SJSA1 (cell line): ENCODE results near the gene LPIN3. TPM values are rescaled to one million over a fixed set of nuclear protein-coding genes. Genes with fewer than 3 reads are reported as not detected.

ENCODE experiments used
- DNase-seq, 2 experiments: peaks; one replicate each; pipeline ENCODE4 v3.0.0-alpha.2; 2015 to 2020; ENCODE audit warnings: low spot score in 2 of 2, low read depth in 1 of 2
- H3K27ac ChIP-seq: fragments of 250-450 bp; sonication (Bioruptor Pico); 2 replicates; pipeline ENCODE4 v1.5.1; 2020; ENCODE audit warnings: mild to moderate bottlenecking, moderate library complexity
- H3K27me3 ChIP-seq: fragments of 250-450 bp; sonication (Bioruptor Pico); replicated peaks from 2 replicates; pipeline ENCODE4 v1.5.1; 2020; ENCODE audit warnings: mild to moderate bottlenecking, moderate library complexity
- H3K36me3 ChIP-seq: fragments of 250-450 bp; sonication (Bioruptor Pico); 2 replicates; pipeline ENCODE4 v1.5.1; 2020; ENCODE audit warnings: mild to moderate bottlenecking
- H3K4me1 ChIP-seq: fragments of 250-450 bp; sonication (Bioruptor Pico); replicated peaks from 2 replicates; pipeline ENCODE4 v1.6.1; 2021; ENCODE audit warnings: mild to moderate bottlenecking
- H3K4me3 ChIP-seq: fragments of 250-450 bp; sonication (Bioruptor Pico); 2 replicates; pipeline ENCODE4 v1.5.1; 2020; ENCODE audit warnings: mild to moderate bottlenecking
- H3K9me3 ChIP-seq: fragments of 250-450 bp; sonication (Bioruptor Pico); replicated peaks from 2 replicates; pipeline ENCODE4 v1.5.1; 2020; ENCODE audit warnings: mild to moderate bottlenecking
- total RNA-seq: library from RNA; depleted of rRNA; stranded (reverse); fragments of >200 nt; shearing (Covaris generic); gene quantifications from 2 replicates; pipeline ENCODE4 v1.2.3, GENCODE V29; 2014

LPIN3 gene
- total RNA-seq, 1 experiment from 2014 or later = not detected

DNA sequence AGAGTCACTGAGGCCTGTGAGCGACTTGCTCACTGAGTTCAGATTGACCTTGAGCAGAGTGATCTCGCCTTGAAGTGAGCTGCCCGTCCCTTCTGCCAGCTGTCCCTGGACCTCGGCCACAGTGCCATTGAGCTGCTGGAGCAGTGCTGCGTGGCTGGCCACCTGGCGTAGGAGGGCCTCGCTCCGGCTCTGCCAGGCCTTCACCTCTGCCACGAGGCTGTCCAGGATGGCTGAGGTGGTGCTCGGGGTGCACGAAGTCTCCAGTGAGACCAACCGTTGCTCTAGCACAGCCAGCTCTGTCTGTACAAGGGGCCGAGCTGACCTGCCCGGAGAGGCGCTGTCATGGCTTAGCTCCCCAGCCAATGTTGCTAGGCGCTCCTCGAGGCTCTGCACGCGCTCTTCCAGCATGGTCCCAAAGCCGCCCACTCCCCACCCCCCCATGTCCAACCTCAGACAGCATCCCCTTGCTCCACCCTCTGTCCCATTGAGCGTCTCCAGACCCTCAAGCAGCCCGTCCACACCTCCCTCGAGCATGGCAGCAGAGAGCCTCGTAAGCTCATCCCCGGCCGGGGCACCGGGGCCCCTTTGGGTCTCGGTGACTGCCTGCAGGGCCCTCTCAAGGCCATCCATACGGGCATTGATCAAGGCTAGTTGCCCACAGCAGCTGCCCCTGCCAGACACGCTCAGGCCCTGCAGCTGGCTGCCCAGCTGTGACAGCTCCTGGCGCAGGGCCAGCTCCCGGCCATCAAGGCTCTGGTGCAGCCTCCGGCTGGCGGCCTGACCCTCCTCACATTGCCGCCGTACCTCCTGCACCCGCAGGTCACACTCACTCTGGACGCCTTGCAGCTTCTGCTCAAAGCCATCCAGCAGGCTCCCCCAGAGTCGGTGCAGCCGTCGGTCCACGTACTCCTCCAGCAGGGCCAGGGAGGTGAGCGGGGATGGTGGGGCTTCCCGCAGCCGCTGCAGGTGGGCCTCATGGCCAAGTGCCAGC lies 21.4 kb downstream of the LPIN3 start:
- Histone ChIP-seq H3K4me1 (peaks cover 3% of the 10 kb centered on the region; the same call in 1 of the 2 replicates), H3K36me3 (no peaks in the 10 kb centered on the region)
- DNase-seq = no peak

DNA sequence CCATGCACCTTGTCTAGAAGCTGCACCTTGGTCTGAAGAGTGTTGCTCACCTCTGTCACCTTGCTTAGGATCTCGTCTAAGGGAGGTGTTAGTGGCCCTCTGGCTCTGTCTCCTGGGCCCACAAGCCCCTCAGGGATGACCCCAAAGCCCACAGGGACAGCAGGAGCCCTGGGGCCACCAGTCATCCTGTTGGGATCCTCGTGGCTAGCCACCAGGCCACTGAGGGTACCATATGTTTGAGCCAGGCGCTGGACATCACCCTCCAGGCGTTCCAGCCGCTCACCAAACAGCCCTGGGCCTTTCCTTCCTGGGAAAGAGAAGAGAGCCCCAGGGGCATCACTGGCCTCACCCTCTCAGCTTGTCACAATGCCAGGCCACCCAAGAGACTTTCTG lies 22.1 kb downstream of the LPIN3 start:
- H3K4me1 ChIP-seq = peaks cover 3% of the 10 kb centered on the region; the same call in 1 of the 2 replicates
- no peak for DNase-seq

More for the DNA sequence above, 21.4 kb downstream of the LPIN3 start:
- Histone ChIP-seq H3K4me3 (no peak overlapping the region), H3K27me3 (peaks cover 27% of the 10 kb centered on the region), H3K9me3 (no peaks in the 10 kb centered on the region), H3K27ac (no peak overlapping the region)

DNA sequence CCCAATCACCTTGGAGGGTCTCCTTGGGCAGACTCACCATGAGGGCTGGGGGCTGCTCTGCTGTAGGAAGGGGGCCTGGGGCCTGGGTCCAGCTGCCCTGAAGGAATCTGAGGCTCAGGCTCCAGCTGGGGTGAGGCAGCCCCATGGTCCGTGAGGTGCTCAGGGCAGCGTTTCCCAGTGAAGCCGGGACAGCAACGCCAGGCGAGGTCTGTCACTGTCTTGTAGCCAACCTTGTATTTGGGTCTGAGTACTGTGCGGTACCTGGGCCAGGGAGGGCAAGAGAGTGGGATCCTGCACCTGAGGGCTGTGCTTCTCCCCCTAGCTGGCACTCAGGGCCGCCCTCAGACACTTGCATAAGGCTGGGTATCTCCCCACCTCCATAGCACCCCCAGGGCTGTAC lies 23.0 kb downstream of the LPIN3 start:
- Histone ChIP-seq H3K27me3 (peaks cover 38% of the 10 kb centered on the region), H3K36me3 (no peaks in the 10 kb centered on the region), H3K4me1 (peaks cover 3% of the 10 kb centered on the region; the same call in 1 of the 2 replicates), H3K27ac (no peak overlapping the region), H3K9me3 (no peaks in the 10 kb centered on the region), H3K4me3 (no peak overlapping the region)
- DNase-seq = no peak

More for the DNA sequence above, 22.1 kb downstream of the LPIN3 start:
- Histone ChIP-seq H3K27me3 (peaks cover 34% of the 10 kb centered on the region), H3K9me3 (no peaks in the 10 kb centered on the region), H3K36me3 (no peaks in the 10 kb centered on the region), H3K27ac (no peak overlapping the region), H3K4me3 (no peak overlapping the region)

DNA sequence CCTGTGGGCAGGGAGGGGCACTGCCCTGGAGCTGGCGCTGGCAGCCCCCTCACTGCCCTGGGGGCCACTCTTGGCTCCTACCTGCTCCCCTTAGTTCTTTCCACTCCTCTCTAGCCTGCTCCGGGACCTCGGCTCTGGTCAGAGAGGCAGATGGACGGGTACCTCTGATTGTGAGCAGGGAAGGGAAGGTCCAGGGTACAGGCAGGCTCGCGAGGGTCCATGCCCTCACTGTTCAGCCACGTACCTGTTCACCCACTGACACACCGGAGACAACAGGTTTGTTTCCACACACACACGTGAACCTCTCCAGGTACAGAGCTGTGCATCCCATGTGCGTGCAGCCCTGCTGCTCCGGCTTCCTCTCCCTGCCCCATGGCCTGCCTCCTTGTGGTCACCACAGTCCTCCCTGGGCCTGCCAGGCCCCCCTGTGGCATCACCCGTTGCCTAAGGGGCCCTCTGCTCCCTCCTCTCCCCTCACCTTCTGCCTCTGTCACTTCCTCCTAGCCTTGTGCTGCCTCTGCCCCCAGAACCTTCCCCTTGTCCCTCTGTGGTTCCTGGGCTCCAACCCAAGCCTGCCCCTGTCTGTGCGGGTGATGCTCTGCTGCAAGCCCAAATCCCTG lies 23.7 kb downstream of the LPIN3 start:
- Histone ChIP-seq H3K4me1 (peaks cover 3% of the 10 kb centered on the region; the same call in 1 of the 2 replicates), H3K9me3 (no peaks in the 10 kb centered on the region), H3K27ac (no peak overlapping the region), H3K27me3 (peaks cover 38% of the 10 kb centered on the region), H3K4me3 (no peak overlapping the region), H3K36me3 (no peaks in the 10 kb centered on the region)
- no peak for DNase-seq

DNA sequence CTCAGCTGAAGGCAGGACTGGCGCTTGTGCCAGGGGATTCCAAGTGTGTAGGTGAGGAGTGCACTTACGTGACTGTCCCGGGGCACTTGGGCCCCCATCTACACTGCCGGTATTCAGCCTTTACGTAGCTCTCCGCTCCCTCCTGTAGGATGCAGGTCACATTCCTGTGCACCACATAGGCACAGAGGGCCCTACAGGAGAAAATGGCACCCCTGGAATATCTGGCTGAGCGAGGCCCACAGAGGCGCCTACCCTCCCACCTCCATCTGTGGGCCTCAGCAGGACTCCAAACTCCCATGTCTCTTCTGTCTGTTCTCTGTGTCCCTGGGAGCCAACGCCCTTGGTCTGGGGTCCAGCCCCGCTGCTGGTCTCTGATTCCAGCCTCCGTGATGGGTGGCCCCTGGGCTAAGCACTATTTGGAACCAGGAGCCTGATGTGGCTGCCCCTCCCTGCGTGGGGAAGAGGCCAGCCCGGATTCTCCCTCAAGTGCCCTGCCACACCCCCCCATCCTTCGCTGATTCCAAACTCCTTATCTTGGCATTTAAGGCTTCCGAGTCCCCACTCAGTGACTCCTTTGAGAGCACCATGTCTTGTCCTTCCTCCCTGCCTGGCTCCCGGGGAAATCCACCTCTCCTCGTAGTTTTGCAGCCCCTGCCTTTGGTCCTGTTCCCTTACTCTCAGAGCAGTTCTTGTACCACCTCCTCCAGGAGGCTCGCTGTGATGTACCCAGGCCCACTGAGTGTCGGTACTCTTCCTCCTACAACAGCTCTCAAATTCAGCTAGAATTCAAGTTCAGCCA lies 24.5 kb downstream of the LPIN3 start:
- Histone ChIP-seq H3K9me3 (no peaks in the 10 kb centered on the region), H3K27me3 (peaks cover 38% of the 10 kb centered on the region), H3K36me3 (no peaks in the 10 kb centered on the region), H3K4me3 (no peak overlapping the region), H3K4me1 (peaks cover 3% of the 10 kb centered on the region; the same call in 1 of the 2 replicates), H3K27ac (no peak overlapping the region)
- no peak for DNase-seq

DNA sequence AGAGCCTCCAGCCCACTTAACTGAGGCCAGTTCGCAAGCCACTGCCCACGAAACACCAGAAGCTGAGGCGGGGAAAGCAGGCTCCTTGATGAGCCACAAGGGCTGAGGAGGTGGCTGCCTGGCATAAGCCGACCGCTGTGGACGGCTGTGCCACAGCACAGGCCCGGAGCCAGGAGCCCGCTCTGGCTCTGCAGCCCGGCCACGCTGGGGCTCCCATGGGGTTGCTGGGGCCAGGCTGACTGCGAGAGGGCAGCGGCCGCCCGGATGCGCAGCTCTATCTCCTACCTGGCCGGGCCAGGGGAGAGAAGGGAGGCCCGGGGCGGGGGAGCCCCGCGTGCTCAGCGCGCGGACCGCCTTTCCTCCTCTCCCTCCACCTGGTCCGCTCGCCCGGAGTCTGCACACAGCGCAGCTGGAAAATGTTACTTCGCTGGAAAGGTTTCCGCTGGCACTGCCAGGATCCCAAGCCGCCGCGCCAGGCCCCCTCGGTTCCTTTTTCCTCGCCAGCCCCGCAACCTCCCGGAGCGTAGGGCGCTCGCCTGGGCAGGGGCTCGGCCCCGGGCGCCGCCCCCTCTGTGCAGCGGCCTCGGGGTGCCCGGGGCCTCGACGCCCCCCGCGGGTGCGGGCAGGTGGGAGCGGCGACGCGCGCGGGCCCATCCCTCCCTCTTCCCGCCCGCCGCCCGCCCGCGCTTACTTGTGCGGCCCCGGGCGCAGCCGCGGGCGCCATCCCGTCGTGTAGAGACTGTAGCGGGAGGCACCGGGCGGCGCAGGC lies 25.3 kb downstream of the LPIN3 start:
- DNase-seq = no peak
- Histone ChIP-seq H3K27me3 (peaks cover 38% of the 10 kb centered on the region), H3K36me3 (no peaks in the 10 kb centered on the region), H3K4me3 (no peak overlapping the region), H3K4me1 (peaks cover 3% of the 10 kb centered on the region; the same call in 1 of the 2 replicates), H3K27ac (no peak overlapping the region), H3K9me3 (no peaks in the 10 kb centered on the region)

DNA sequence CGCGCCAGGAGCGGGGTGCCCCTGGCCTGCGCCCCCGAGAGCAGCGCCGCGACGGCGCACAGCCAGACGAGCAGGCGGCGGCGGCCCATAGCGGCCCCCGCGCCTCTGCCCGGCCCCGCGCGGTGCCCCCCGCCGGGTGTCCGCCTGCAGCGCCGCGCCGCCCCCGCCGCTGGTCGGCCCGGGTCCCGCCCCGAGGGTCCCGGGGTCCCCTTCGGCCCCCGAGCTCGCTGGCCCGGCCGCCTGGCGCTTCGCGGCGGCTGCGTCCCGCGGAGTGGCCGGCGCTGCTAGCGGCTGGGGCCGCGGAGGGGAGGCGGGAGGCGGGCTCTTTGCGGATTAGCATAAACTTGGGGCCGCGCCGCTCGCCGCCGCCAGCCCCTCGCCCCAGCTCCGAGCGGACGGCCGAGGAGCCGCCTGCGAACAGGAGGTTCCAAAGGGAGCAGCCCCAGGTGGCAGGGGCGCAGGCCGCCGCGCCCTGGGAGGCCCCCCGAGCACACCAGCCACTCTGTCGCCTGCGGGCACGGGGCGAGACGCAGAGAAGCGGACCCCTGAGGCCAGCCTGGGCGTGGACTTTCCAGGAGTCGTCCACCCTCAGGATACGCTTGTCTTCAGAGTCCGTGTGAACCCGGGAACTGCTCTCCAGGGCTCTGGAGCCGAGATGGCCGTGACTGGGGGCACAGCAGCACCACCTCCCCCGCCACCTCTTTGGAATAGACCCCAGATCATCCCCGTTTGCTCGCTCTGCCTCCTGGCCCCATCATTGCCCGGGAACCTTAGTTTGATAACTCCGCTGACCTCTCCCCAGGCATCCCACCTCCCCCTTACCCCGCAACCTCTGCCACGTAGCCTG lies 26.1 kb downstream of the LPIN3 start, which contains the start of gene EMILIN3:
TSS of gene EMILIN3 (minus strand) at position 273 of the 847 bp plus-strand sequence. CDS start at position 89, 184 bp downstream.
- Histone ChIP-seq H3K27me3 (peaks cover 38% of the 10 kb centered on the region), H3K27ac (no peak within 1 kb of the TSS), H3K36me3 (no peaks in the 10 kb centered on the region), H3K4me1 (peaks cover 3% of the 10 kb centered on the region; the same call in 1 of the 2 replicates), H3K9me3 (no peaks in the 10 kb centered on the region), H3K4me3 (no peak within 1 kb of the TSS)
- DNase-seq = no peak

DNA sequence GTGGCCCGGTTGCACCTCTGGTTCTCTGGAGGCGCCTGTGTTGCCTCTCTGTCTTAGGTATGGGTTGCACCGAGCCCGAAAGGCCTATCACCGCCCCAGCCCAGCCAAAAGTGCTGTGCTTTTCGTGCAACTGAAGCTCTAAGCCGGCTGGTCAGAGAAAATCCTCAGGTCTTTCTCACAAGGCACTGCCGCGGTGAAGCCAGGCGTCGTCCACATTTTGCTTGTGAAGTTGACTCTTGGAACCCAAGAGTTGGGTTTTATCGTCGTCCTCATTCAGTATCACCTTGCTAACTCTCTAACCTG lies 26.7 kb downstream of the LPIN3 start:
- Histone ChIP-seq H3K9me3 (no peaks in the 10 kb centered on the region), H3K4me3 (no peak overlapping the region), H3K27ac (no peak overlapping the region), H3K4me1 (peaks cover 3% of the 10 kb centered on the region; the same call in 1 of the 2 replicates), H3K27me3 (peaks cover 38% of the 10 kb centered on the region), H3K36me3 (no peaks in the 10 kb centered on the region)
- no peak for DNase-seq

DNA sequence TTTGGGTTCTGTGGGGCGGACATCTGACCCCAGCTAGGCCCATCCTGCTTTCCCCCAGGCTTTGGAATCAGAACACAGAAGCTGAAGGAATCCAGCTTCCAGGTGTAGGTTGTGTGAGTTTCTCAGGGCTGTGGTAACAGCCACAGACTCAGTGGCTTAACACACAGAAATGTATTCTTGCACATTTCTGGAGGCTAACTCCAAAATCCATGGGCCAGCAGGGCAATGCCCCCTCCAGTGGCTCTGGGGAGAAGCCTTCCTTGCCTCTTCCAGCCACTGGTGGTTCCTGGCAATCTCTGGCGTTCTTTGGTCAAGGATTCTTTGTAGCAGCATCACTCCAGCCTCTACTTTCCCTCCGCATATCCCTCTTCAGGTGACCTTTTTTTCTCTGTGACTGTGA lies 27.3 kb downstream of the LPIN3 start:
- Histone ChIP-seq H3K27me3 (peaks cover 38% of the 10 kb centered on the region), H3K4me1 (peaks cover 3% of the 10 kb centered on the region; the same call in 1 of the 2 replicates), H3K27ac (no peak overlapping the region), H3K9me3 (no peaks in the 10 kb centered on the region), H3K36me3 (no peaks in the 10 kb centered on the region), H3K4me3 (no peak overlapping the region)
- DNase-seq = no peak

DNA sequence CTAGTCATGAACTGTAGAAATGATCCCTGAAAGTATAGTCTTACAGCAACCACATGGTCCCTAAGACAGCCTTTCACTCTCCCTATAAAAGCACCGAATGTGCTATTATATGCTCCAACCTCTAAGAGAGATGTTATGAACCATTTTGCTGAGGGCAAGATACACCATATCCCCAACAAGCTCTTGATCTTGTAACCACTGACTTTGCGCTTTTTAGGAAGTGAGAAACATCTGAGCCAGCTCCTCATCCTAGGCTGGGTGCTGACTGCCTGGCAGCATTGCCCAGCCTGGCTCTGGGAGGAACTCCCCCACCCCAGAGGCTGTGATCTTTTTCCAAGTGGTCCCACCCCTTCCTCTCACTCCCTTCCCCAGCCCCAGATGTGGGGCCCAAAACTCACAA lies 29.1 kb downstream of the LPIN3 start:
- Histone ChIP-seq H3K4me3 (no peak overlapping the region), H3K9me3 (no peaks in the 10 kb centered on the region), H3K4me1 (peaks cover 3% of the 10 kb centered on the region; the same call in 1 of the 2 replicates), H3K36me3 (no peaks in the 10 kb centered on the region), H3K27ac (no peak overlapping the region), H3K27me3 (peaks cover 32% of the 10 kb centered on the region)
- no peak for DNase-seq

DNA sequence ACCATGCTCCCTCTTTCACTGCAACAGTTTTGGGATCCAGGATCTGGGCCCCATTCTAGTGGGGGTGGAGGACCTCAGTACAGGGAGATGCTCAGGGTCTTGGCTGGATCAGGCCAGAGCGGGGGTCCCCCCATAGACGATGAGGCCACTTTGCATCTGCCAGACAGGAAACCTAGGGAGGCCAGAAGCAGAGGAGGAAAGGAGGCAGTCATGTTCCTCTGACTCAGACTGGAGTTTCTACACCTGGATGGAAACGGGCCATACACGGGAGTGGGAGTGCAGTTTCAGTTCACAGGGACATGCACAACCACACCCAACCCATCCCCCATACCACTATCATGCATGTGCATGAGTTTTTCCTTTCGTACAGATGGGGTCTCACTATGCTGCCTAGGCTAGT lies 29.6 kb downstream of the LPIN3 start:
- Histone ChIP-seq H3K27ac (no peak overlapping the region), H3K27me3 (peaks cover 28% of the 10 kb centered on the region), H3K9me3 (no peaks in the 10 kb centered on the region), H3K4me3 (no peak overlapping the region), H3K36me3 (no peaks in the 10 kb centered on the region), H3K4me1 (peaks cover 3% of the 10 kb centered on the region; the same call in 1 of the 2 replicates)
- DNase-seq = no peak

DNA sequence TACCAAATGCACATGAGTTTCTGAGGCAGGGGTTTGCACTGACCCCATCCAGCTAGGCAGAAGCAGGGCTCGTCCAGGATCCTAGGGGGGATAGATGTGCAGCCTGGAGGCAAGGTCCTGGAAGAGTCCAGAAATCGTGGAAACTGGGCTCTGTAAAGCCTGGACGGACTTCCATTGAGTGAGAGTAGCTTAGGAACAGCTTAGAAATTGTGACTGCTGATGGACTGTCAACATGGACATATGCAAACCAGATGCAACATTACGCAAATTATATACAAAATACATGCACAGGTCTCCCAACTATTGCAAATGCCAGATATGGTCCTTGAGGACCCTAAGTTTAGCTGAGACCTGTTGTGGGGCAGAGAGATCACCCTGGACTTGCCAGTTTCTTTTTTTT lies 30.8 kb downstream of the LPIN3 start:
- H3K4me3 ChIP-seq = no peak overlapping the region
- DNase-seq = no peak
- H3K36me3 ChIP-seq = no peaks in the 10 kb centered on the region
- no peak overlapping the region for H3K27ac ChIP-seq
- peaks cover 16% of the 10 kb centered on the region for H3K27me3 ChIP-seq
- H3K4me1 ChIP-seq = no peaks in the 10 kb centered on the region
- H3K9me3 ChIP-seq = no peaks in the 10 kb centered on the region
